ENCODE data around the gene ZMYND8. TPM values are rescaled to one million over a fixed set of nuclear protein-coding genes. Genes with fewer than 3 reads are reported as not detected.
A peak's percentile ranks its signal among the peaks of the same experiment; 100 is the strongest.

The ZMYND8 gene
- total and polyA plus RNA-seq, 2 of the 4 experiments (the other 2 are of a cell fraction): 24.0 to 28.2 TPM

DNA sequence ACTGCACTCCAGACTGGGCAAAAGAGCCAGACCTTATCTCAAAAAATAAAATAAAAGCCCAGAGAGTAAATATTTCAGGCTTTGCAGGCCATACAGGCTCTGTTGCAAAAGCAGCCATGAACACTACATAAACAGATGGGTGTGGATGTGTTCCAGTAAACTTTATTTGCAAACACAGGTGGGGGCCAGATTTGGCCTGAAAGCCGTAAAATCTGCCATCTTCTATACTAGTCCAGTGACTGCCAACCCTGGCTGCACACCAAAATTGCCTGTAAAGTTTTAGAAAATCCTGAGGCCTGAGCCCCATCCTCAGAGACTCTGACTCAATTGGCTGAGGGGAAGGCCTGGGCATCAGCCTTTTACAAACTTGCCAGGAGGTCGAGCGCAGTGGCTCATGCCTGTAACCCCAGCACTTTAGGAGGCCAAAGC, 103.6 kb downstream of the ZMYND8 start:
- no peak overlapping the region for H2BK15ac ChIP-seq (ENCODE audit: low read depth, low read length)
- H3K4me1 ChIP-seq (ENCODE audit: control insufficient read depth, insufficient read depth, low read length): peaks cover 14% of the 10 kb centered on the region
- intact Hi-C loops (cut with micrococcal nuclease): no loop called here
- peak overlapping the region; percentile 43; the same call in 1 of the 2 replicates for H2AK5ac ChIP-seq (ENCODE audit: low read depth, low read length)
- H2BK20ac ChIP-seq (ENCODE audit: low read depth, low read length): no peak overlapping the region
- CTCF ChIA-PET: no interaction called here
- H3K4ac ChIP-seq (ENCODE audit: low read depth, low read length): peak overlapping the region; percentile 27; the same call in 1 of the 2 replicates
- H3K9me1 ChIP-seq (ENCODE audit: insufficient read depth, low read length): peaks cover 13% of the 10 kb centered on the region
- no peak overlapping the region for H3K14ac ChIP-seq (replicated peaks; ENCODE audit: low read depth, low read length)
- peaks cover 13% of the 10 kb centered on the region for H3K36me3 ChIP-seq (ENCODE audit: control insufficient read depth, insufficient read depth, low read length)
- H3K9me3 ChIP-seq (ENCODE audit: control insufficient read depth, insufficient read depth, low read length): no peaks in the 10 kb centered on the region
- no peak for DNase-seq
- POLR2A ChIA-PET (ENCODE audit: unreplicated experiment): no interaction called here
- H3K9ac ChIP-seq (ENCODE audit: low read depth, low read length): no peak overlapping the region
- no peak overlapping the region; the same call in 1 of the 2 replicates for H4K5ac ChIP-seq (ENCODE audit: low read depth, low read length)
- in situ Hi-C loops (cut with MboI; ENCODE audit: low sequenced_read_pairs): no loop called here
- peaks cover 50 to 65% of the 10 kb centered on the region in 2 experiments for H3K79me1 ChIP-seq (ENCODE audit: low read depth in 1 of 2, low read length in 2 of 2)
- no TSS peak for BruUV-seq (replicated peaks)
- no peaks in the 10 kb centered on the region for H3K27me3 ChIP-seq (ENCODE audit: control insufficient read depth, insufficient read depth, low read length)
- H2BK5ac ChIP-seq (ENCODE audit: low read depth, low read length, poor library complexity, severe bottlenecking): no peak overlapping the region
- no peak overlapping the region for H3K56ac ChIP-seq (ENCODE audit: extremely low read depth, insufficient read depth, low read length)
- no peak overlapping the region for H2AFZ ChIP-seq (replicated peaks; ENCODE audit: low read length, poor library complexity)
- H2AK9ac ChIP-seq (replicated peaks; ENCODE audit: low read depth, low read length, poor library complexity): no peak overlapping the region
- no peak overlapping the region for H4K91ac ChIP-seq (ENCODE audit: insufficient read depth, low read depth, low read length)
- no peak overlapping the region for H3K4me2 ChIP-seq (ENCODE audit: low read depth, low read length)
- H3K18ac ChIP-seq (ENCODE audit: low read depth, low read length): no peak overlapping the region
- H2BK120ac ChIP-seq (ENCODE audit: low read depth, low read length): no peak overlapping the region; the same call in 1 of the 2 replicates
- TF ChIP-seq RFX5 (IDR thresholded peaks at IDR 0.05; ENCODE audit: low read depth, low read length) (no peak), MXI1 (IDR thresholded peaks at IDR 0.05; ENCODE audit: borderline replicate concordance, low read depth, low read length) (no peak)
- peak overlapping the region; percentile 41; the same call in 1 of the 2 replicates for H3K27ac ChIP-seq (ENCODE audit: insufficient read depth, low read length)
- no peak overlapping the region for H3K4me3 ChIP-seq (ENCODE audit: insufficient read depth, low read depth, low read length)
- WGBS, 2 experiments (ENCODE audit: extremely low coverage in 2 of 2, insufficient read length in 1 of 2): 100% methylated on average over 2 of the region's 3 CpGs; no CpG with 5 or more reads in 1 of the 2 experiments
- ATAC-seq (ENCODE audit: low read depth): no peak
- H3K23ac ChIP-seq (ENCODE audit: low read depth, low read length): peak overlapping the region; percentile 53; the same call in 1 of the 2 replicates
- dilution Hi-C loops (cut with HindIII; ENCODE audit: low sequenced_read_pairs, unreplicated experiment): loop anchor here (25.0 kb wide), 1 partner anchor 134 kb away; no protein-coding TSS in a partner anchor
- H4K20me1 ChIP-seq (ENCODE audit: insufficient read depth, low read length): peaks cover 5% of the 10 kb centered on the region; the same call in 1 of the 2 replicates
- H4K8ac ChIP-seq (ENCODE audit: low read depth in 2 of 2, low read length in 2 of 2): no peak overlapping the region; a peak in 1 of 4 replicates

Measured in IMR-90 (cell line).